ENCODE results near the gene ALPP. TPM values are rescaled to one million over a fixed set of nuclear protein-coding genes. Genes with fewer than 3 reads are reported as not detected.

Gene ALPP
- polyA plus RNA-seq, 1 of the 3 experiments (the other 2 are of a cell fraction), result not detected

GRCh38 chr2:232349946-232350635 lies 28.5 kb upstream of the ALPP start:
- H3K27ac ChIP-seq (ENCODE audit: low read depth in 2 of 2, low read length in 1 of 2), result no peak overlapping the region
- no peaks in the 10 kb centered on the region for H3K9me3 ChIP-seq
- ChIA-PET POLR2A (no interaction called here), CTCF (interaction anchor here (0.9 to 1.9 kb wide), 5 partner anchors 24 to 450 kb away, joined by 3 to 6 read pairs (median 4); no protein-coding TSS in a partner anchor)
- no peak overlapping the region for H3K9ac ChIP-seq
- no peak overlapping the region for H2AFZ ChIP-seq (ENCODE audit: low read depth)
- no peak overlapping the region for H3K4me2 ChIP-seq
- no peaks in the 10 kb centered on the region for H4K20me1 ChIP-seq (ENCODE audit: insufficient read depth)
- H3F3A ChIP-seq (replicated peaks; ENCODE audit: insufficient read depth), result no peaks in the 10 kb centered on the region
- H3K27me3 ChIP-seq (ENCODE audit: insufficient read depth), result peaks cover 67% of the 10 kb centered on the region
- 8% methylated on average over 9 of the region's 14 CpGs for WGBS (ENCODE audit: low lambda C conversion rate)
- no peaks in the 10 kb centered on the region for H3K79me2 ChIP-seq (ENCODE audit: insufficient read depth)
- no peak for TF ChIP-seq ELF1 (IDR thresholded peaks at IDR 0.05)
- TF ChIP-seq MAX (IDR thresholded peaks at IDR 0.05; ENCODE audit: low read depth), result no peak
- no peak for TF ChIP-seq SIN3A (IDR thresholded peaks at IDR 0.05; ENCODE audit: borderline replicate concordance, low read depth, low read length)
- TF ChIP-seq TAF1 (IDR thresholded peaks at IDR 0.05; ENCODE audit: borderline replicate concordance, low read depth, low read length), result no peak
- no peak for TF ChIP-seq SMC3 (IDR thresholded peaks at IDR 0.05; ENCODE audit: low read depth, low read length)
- TF ChIP-seq, protein P1, sequence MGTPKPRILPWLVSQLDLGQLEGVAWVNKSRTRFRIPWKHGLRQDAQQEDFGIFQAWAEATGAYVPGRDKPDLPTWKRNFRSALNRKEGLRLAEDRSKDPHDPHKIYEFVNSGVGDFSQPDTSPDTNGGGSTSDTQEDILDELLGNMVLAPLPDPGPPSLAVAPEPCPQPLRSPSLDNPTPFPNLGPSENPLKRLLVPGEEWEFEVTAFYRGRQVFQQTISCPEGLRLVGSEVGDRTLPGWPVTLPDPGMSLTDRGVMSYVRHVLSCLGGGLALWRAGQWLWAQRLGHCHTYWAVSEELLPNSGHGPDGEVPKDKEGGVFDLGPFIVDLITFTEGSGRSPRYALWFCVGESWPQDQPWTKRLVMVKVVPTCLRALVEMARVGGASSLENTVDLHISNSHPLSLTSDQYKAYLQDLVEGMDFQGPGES (IDR thresholded peaks at IDR 0.05; ENCODE audit: low read depth, low read length), result no peak
- TF ChIP-seq TEAD4 (IDR thresholded peaks at IDR 0.05; ENCODE audit: borderline replicate concordance, insufficient read depth), result no peak
- no peak for TF ChIP-seq ZBTB33 (IDR thresholded peaks at IDR 0.05; ENCODE audit: borderline replicate concordance, low read depth)
- TF ChIP-seq USF1 (IDR thresholded peaks at IDR 0.05; ENCODE audit: borderline replicate concordance, low read depth), result no peak
- TF ChIP-seq RXRA (IDR thresholded peaks at IDR 0.05; ENCODE audit: borderline replicate concordance, low read depth), result no peak
- no peak for TF ChIP-seq NFIC (IDR thresholded peaks at IDR 0.05; ENCODE audit: borderline replicate concordance)
- no peak for TF ChIP-seq POLR2AphosphoS5 (IDR thresholded peaks at IDR 0.05; ENCODE audit: low read depth, low read length)
- TF ChIP-seq JUND (IDR thresholded peaks at IDR 0.05), result no peak
- H3K36me3 ChIP-seq (replicated peaks in 1 of 2; ENCODE audit: control insufficient read depth in 1 of 2, insufficient read depth in 2 of 2, low read length in 1 of 2), result no peaks in the 10 kb centered on the region
- DNase-seq, result no peak
- no peaks in the 10 kb centered on the region for H3K4me1 ChIP-seq (ENCODE audit: control insufficient read depth in 1 of 2, insufficient read depth in 2 of 2, low read depth in 1 of 2, low read length in 1 of 2)
- H3K4me3 ChIP-seq (ENCODE audit: low read depth in 2 of 2, low read length in 1 of 2), result no peak overlapping the region
- no peaks in the 10 kb centered on the region for H3K9me2 ChIP-seq
